Activated T-helper 2 cell treated with anti-CD3 and anti-CD28 coated beads, Interferon-gamma antibody, Interleukin-2, Interleukin-4, amounts not matched to agents 10 μg/mL and 5 μg/mL and 100 μg/mL, durations not matched to agents 14 hours and 24 hours and 36 hours (primary cell): ENCODE measurements around the gene CD163L1. TPM values are rescaled to one million over a fixed set of nuclear protein-coding genes. Genes with fewer than 3 reads are reported as not detected.

ENCODE experiments used
- DNase-seq: peaks from one replicate; pipeline ENCODE4 v3.0.0; 2021; ENCODE audit warnings: low spot score
- H3K27ac Mint-ChIP-seq: one replicate; pipeline ENCODE4 v1.8.0; 2021; ENCODE audit warnings: mixed read lengths
- H3K27me3 Mint-ChIP-seq: one replicate; pipeline ENCODE4 v1.8.0; 2021; ENCODE audit warnings: low read depth, mixed read lengths
- H3K36me3 Mint-ChIP-seq: one replicate; pipeline ENCODE4 v1.8.0; 2021; ENCODE audit warnings: low read depth, mixed read lengths
- H3K4me1 Mint-ChIP-seq: one replicate; pipeline ENCODE4 v1.8.0; 2021; ENCODE audit warnings: low read depth, mixed read lengths
- H3K4me3 Mint-ChIP-seq: one replicate; pipeline ENCODE4 v1.8.0; 2021; ENCODE audit warnings: low read depth, mild to moderate bottlenecking, moderate library complexity, mixed read lengths
- H3K9me3 Mint-ChIP-seq: one replicate; pipeline ENCODE4 v1.8.0; 2021; ENCODE audit warnings: mixed read lengths
- intact Hi-C: fragments of 100-400 bp; cut with micrococcal nuclease; formaldehyde crosslinking; loops from one replicate; pipeline ENCODE4 v1.15.1; 2023
- total RNA-seq: library from RNA; stranded (reverse); gene quantifications from 2 replicates; pipeline ENCODE4 v1.2.3, GENCODE V29; 2022

Gene CD163L1
- total RNA-seq: not detected in 2 replicates

DNA sequence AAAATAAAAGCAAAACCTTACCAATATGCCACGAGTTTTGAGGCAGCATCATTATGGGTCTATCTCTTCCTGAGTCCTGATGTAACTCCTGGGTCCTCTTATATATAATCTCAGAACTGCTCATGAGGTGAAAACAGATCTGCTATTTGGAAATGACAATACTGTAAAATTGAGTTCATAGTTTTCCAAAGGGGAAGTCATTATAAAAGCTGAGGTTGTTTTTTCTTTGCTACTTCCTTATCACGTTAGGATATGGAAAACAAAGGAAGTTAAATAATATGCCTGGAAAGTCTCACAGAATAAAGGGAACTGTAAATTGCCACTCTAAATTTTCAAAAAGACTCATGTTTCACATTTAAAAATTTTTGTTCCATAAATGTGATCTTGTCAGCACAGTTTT is at the start of gene CD163L1:
CD163L1 (minus strand) TSS at position 78 of the 400 bp plus-strand sequence; CDS start at position 52, 26 bp downstream.
- H3K9me3 Mint-ChIP-seq: no peaks in the 10 kb centered on the region
- intact Hi-C loops: no loop called here
- H3K36me3 Mint-ChIP-seq: no peaks in the 10 kb centered on the region
- peaks cover 3% of the 10 kb centered on the region for H3K4me1 Mint-ChIP-seq
- DNase-seq: no peak
- no peak within 1 kb of the TSS for H3K27ac Mint-ChIP-seq
- H3K27me3 Mint-ChIP-seq: peaks cover 49% of the 10 kb centered on the region
- no peak within 1 kb of the TSS for H3K4me3 Mint-ChIP-seq

DNA sequence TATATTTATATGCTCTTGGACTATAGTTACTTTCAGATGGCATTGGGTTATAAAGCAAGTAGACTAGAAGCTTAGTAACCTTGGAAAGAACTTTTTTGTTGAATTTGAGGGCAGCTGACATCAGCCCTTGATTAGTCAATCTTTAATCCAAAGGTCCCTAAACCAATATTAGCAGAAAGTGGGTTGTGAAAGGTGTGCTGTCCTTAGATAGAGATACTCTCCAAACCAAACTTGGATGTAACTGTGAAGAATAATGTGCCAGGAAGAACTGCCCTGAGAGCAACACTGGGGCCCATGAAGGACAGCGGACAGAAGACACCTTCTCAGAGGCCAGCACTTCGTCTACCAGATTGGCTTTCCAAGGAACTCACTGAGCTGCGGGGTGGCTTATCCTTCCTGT is 49.1 kb upstream of the CD163L1 start:
- Mint-ChIP-seq H3K4me3 (no peak overlapping the region), H3K9me3 (no peaks in the 10 kb centered on the region), H3K27ac (no peak overlapping the region), H3K27me3 (peaks cover 12% of the 10 kb centered on the region), H3K36me3 (no peaks in the 10 kb centered on the region), H3K4me1 (no peaks in the 10 kb centered on the region)
- DNase-seq: no peak
- intact Hi-C loops: no loop called here

DNA sequence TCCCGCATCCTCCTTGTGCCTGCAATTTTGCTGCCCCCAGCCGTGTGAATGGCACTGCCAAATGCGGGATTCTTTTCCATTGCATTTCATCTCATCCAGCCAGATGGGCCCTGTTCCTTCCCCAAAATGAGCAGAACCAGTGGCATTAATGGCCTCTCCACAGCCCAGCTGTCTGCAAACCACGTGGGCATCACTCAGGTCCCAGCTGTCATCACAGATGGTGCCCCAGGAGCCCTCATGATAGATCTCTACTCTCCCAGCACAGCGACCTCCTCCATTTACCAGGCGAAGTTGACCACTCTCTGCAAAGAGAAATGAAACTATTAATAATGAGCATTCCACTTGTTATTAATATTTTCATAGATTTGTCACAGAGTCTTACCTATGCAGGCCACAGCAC is 42.6 kb upstream of the CD163L1 start:
- Mint-ChIP-seq H3K27ac (no peak overlapping the region), H3K4me1 (no peaks in the 10 kb centered on the region), H3K27me3 (peaks cover 4% of the 10 kb centered on the region), H3K9me3 (no peaks in the 10 kb centered on the region), H3K36me3 (no peaks in the 10 kb centered on the region), H3K4me3 (no peak overlapping the region)
- no peak for DNase-seq
- intact Hi-C loops: no loop called here

DNA sequence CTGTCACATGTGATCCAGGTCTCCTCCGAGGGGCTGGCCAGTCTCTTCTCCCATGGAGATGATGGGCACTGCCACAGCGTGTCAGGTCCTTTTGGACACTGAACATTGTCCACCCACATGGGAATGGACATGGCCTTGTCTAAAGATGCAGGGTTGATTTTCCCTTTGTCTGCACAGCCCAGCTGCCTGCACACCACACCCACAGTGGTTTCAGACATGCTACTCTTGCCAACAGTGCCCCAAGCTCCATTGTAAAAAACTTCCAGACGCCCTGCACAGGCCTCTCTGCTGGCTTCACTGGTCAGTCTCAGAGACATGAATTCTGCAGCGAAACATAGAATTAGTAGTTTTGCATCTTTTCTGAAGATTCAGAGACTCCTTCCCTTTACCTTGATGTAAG is 41.1 kb upstream of the CD163L1 start:
- Mint-ChIP-seq H3K4me3 (no peak overlapping the region), H3K4me1 (no peaks in the 10 kb centered on the region), H3K27me3 (peaks cover 3% of the 10 kb centered on the region), H3K9me3 (no peaks in the 10 kb centered on the region), H3K27ac (no peak overlapping the region), H3K36me3 (no peaks in the 10 kb centered on the region)
- no peak for DNase-seq
- intact Hi-C loops: no loop called here

DNA sequence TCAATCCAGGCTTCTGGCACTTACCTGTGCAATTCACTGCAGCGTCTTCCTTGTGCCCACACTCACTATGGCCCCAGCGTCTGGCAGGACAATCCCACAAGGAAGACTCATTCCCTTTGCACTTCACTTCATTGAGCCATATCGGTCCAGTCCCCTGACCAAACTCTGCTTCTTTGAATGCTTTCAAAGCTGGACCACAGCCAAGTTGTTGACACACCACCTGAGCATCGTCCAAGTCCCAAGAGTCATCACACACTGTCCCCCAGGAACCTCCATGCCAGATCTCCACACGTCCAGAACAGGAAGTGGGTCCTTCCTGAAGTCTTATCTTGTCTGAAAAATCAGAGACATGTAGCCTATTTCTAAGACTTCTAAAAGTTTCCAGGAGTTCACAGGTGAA is 39.4 kb upstream of the CD163L1 start:
- H3K4me3 Mint-ChIP-seq: no peak overlapping the region
- no peaks in the 10 kb centered on the region for H3K9me3 Mint-ChIP-seq
- H3K4me1 Mint-ChIP-seq: no peaks in the 10 kb centered on the region

DNA sequence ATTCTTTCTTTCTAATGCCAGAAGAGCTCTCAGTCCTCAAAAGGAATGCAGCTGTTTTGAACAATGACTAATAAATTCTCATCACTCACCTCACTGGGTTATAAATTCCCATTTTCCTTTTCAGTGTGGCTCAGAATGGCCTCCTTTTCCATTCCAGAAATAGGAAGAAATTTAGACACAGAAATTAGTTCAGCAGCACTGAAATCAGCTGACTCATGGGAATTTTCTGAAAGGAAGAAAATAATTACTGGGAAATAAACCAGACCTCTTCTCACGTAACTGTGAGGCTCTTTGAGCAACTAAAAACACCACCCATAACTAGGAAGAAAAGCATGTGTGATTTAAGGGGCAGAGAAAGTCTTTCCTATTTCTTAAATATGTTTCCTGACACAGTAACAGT is 35.8 kb upstream of the CD163L1 start:
- intact Hi-C loops: no loop called here
- no peaks in the 10 kb centered on the region for H3K9me3 Mint-ChIP-seq
- H3K4me3 Mint-ChIP-seq: no peak overlapping the region
- H3K27ac Mint-ChIP-seq: no peak overlapping the region
- DNase-seq: no peak
- H3K27me3 Mint-ChIP-seq: peaks cover 3% of the 10 kb centered on the region
- no peaks in the 10 kb centered on the region for H3K4me1 Mint-ChIP-seq
- no peaks in the 10 kb centered on the region for H3K36me3 Mint-ChIP-seq

More for the DNA sequence above, 39.4 kb upstream of the CD163L1 start:
- Mint-ChIP-seq H3K27ac (no peak overlapping the region), H3K36me3 (no peaks in the 10 kb centered on the region), H3K27me3 (peaks cover 3% of the 10 kb centered on the region)
- DNase-seq: no peak
- intact Hi-C loops: no loop called here

DNA sequence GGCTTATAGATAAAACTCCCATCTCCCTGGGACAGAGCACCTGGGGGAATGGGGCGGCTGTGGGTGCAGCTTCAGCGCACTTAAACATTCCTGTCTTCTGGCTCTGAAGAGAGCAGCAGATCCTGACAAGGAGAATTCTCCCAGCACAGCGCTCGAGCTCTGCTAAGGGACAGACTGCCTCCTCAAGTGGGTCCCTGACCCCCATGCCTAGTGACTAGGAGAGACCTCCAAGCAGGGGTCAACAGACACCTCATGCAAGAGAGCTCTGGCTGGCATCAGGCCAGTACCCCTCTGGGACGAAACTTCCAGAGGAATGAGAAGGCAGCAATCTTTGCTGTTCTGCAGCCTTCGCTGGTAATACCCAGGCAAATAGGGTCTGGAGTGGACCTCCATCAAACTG is 28.1 kb upstream of the CD163L1 start:
- intact Hi-C loops: no loop called here
- Mint-ChIP-seq H3K27ac (no peak overlapping the region), H3K4me1 (no peaks in the 10 kb centered on the region), H3K36me3 (no peaks in the 10 kb centered on the region), H3K4me3 (no peak overlapping the region), H3K9me3 (no peaks in the 10 kb centered on the region), H3K27me3 (no peaks in the 10 kb centered on the region)
- DNase-seq: no peak

DNA sequence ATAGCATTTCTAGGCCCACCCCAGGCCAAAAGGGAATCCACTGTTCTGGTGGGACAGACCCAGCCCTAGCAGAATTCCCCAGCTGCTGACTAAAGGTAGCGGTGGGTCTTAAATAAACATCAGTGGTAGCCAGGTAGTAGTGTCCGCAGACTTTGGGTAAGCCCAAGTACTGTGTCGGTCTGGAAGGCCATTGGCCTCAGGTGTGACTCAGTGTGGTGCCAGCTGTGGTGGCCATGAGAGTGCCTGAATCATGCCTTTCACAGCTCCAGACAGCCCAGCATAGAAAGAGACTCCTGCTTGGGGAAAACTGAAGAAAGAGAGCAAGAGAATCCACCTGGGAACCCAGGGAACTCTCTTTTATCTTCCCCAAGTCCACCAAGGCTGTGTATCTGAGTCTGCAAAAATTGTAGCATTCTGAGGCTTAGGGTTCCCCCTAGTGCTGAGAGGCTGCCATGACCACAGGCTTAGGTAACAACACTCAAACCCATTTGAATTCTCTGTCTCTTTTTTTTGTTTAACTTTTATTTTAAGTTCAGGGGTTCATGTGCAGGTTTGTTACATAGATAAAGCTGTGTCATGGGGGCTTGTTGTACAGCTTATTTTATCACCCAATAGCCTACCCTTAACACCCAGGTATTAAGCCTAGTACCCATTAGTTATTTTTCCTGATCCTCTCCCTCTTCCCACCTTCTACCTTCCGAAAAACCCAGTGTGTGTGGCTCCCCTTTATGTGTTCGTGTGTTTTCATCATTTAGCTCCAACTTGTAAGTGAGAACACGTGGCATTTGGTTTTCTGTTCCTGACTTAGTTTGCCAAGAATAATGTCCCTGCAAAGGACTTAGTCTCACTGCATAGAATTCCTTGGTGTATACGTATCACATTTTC is 16.7 kb upstream of the CD163L1 start:
- no peaks in the 10 kb centered on the region for H3K36me3 Mint-ChIP-seq
- peak; percentile 31 for DNase-seq
- no peak overlapping the region for H3K4me3 Mint-ChIP-seq
- intact Hi-C loops: loop anchor here (1.0 to 10.0 kb wide), 2 partner anchors 174 to 241 kb away; no protein-coding TSS in a partner anchor
- H3K27ac Mint-ChIP-seq: no peak overlapping the region
- H3K27me3 Mint-ChIP-seq: peaks cover 2% of the 10 kb centered on the region
- H3K9me3 Mint-ChIP-seq: no peaks in the 10 kb centered on the region
- H3K4me1 Mint-ChIP-seq: no peaks in the 10 kb centered on the region

DNA sequence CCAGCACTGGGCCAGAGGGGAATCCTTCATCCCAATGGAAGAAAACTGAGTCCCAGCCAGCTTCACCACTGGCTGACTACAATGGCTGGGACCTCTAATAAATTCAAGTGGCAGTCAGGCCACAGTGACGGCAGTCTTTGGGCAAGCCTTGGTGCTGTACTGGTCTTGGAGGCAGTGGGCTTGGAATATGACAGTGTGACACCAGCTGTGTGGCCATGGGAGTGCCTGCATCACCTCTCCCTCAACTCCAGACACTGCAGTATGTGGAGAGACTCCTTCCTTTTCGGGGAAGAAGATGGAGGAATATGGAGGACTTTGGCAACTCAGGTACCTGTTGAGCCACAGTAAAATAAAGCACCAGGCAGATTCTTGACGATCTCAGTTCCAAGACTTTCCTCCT is 16.0 kb upstream of the CD163L1 start:
- intact Hi-C loops: loop anchor here (1.0 to 10.0 kb wide), 2 partner anchors 175 to 241 kb away; no protein-coding TSS in a partner anchor
- Mint-ChIP-seq H3K27me3 (no peaks in the 10 kb centered on the region), H3K4me3 (no peak overlapping the region), H3K36me3 (no peaks in the 10 kb centered on the region), H3K4me1 (no peaks in the 10 kb centered on the region), H3K27ac (no peak overlapping the region), H3K9me3 (no peaks in the 10 kb centered on the region)
- no peak for DNase-seq

DNA sequence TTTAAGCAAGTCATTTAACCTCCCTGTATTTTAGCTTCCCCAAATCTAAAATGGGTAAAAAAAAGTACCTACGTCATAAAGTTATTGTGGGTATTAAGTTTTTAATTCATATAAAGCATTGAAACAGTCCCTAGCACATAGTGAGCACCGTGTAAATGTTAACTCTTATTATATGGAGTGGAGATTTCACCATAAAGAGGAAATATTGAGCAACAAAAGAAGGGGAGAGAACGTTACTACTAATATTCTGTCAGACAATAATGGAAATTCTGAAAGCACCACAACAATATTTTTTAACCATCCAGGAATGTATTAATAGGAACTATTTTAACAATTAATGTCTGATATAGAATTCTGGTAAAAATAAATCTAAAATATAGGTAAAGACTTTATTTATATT is 7.8 kb upstream of the CD163L1 start:
- H3K27ac Mint-ChIP-seq: no peak overlapping the region
- no peaks in the 10 kb centered on the region for H3K9me3 Mint-ChIP-seq
- no peaks in the 10 kb centered on the region for H3K36me3 Mint-ChIP-seq
- H3K27me3 Mint-ChIP-seq: peaks cover 9% of the 10 kb centered on the region
- no peaks in the 10 kb centered on the region for H3K4me1 Mint-ChIP-seq
- DNase-seq: no peak
- no peak overlapping the region for H3K4me3 Mint-ChIP-seq
- intact Hi-C loops: no loop called here

DNA sequence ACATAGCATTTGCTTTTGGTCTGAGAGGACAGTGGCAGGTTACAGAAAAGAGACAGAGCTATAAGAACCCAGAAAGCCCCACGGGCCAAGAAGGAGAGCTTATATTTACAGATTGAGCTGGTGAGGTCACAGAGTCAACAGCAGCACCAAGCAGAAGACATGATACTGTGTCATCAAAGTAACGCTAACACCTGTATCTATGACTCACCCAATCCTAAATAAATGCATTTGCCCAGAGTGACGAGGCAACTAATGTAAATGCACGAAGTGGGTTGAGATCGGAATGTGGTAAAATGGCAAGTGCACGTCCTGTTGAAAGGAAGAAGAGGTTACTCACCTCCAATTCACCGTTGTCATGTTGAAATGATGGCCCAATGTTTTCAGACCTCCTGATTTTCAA is 6.7 kb upstream of the CD163L1 start:
- Mint-ChIP-seq H3K36me3 (no peaks in the 10 kb centered on the region), H3K4me1 (no peaks in the 10 kb centered on the region), H3K4me3 (no peak overlapping the region), H3K27ac (no peak overlapping the region), H3K27me3 (peaks cover 16% of the 10 kb centered on the region), H3K9me3 (no peaks in the 10 kb centered on the region)
- DNase-seq: no peak
- intact Hi-C loops: no loop called here

DNA sequence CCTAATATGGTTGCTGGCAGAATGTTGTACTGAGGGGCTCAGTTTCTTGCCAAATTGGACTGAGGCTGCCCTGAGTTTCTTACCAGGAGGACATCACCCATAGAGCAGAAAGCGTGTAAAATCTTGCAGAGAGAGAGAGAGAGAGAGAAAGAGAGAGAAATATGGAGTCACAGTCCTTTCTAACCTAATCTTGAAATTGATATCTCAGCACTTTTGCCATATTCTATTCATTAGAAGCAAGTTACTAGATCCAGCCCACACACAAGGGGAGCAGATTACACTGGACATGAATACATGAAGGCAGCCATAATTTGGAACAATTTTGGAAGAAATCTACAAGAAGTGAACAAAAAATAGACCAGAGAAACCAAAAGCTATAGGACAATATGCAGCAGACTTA is 4.1 kb upstream of the CD163L1 start:
- no peak overlapping the region for H3K4me3 Mint-ChIP-seq
- intact Hi-C loops: no loop called here
- H3K36me3 Mint-ChIP-seq: no peaks in the 10 kb centered on the region
- no peak for DNase-seq
- H3K9me3 Mint-ChIP-seq: no peaks in the 10 kb centered on the region
- H3K27me3 Mint-ChIP-seq: peaks cover 28% of the 10 kb centered on the region
- H3K27ac Mint-ChIP-seq: no peak overlapping the region
- no peaks in the 10 kb centered on the region for H3K4me1 Mint-ChIP-seq

DNA sequence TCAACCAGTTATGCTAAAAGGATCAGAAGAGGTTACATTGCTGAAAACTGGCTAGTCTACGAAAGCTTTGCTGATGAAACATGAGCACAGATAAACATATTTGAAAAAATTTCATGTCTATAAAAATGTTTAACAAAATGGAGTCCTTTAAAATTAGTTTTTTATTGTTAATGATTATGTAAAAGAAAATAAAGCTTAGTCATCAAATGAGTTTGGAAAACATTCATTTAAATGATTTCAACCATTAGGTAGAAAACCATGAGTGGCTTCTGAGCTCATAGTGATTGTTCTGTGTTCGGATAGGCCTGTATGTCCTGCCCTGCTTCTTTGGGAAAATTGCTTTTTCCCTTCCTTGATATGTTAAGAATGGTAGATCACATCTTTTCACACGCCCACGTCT is 584 bp upstream of the CD163L1 start:
- Mint-ChIP-seq H3K36me3 (no peaks in the 10 kb centered on the region), H3K4me1 (peaks cover 3% of the 10 kb centered on the region), H3K27me3 (peaks cover 44% of the 10 kb centered on the region), H3K9me3 (no peaks in the 10 kb centered on the region), H3K4me3 (no peak overlapping the region), H3K27ac (no peak overlapping the region)
- no peak for DNase-seq
- intact Hi-C loops: no loop called here
